HepG2 (cell line): Measurements from ENCODE around the gene KCNAB1. TPM values are rescaled to one million over a fixed set of nuclear protein-coding genes. Genes with fewer than 3 reads are reported as not detected.

Source experiments
- ATRX ChIP-seq: sonication (generic); formaldehyde crosslinking; IDR thresholded peaks from 2 replicates; pipeline ENCODE4 v1.4.0; 2020; ENCODE audit warnings: missing genetic modification reagents, borderline replicate concordance
- FOXP1 ChIP-seq, 2 experiments: fragments of 450-650 bp in 1 of 2; IDR thresholded peaks; 2 replicates each; pipeline ENCODE4 v1.6.1; 2017 to 2018; ENCODE audit warnings: antibody characterized with exemption in 1 of 2
- HMG20A ChIP-seq: IDR thresholded peaks from 2 replicates; pipeline ENCODE4 v1.6.1; 2016; ENCODE audit warnings: borderline replicate concordance
- HMGXB4 ChIP-seq, 2 experiments: sonication (generic) in 1 of 2; formaldehyde crosslinking in 1 of 2; IDR thresholded peaks; 2 replicates each; pipeline versions ENCODE4 v1.4.0 to v1.6.1; 2018 to 2020; ENCODE audit warnings: missing genetic modification reagents in 2 of 2, borderline replicate concordance in 1 of 2, low read depth in 1 of 2, mild to moderate bottlenecking in 1 of 2, missing biosample characterization in 1 of 2
- HOXA3 ChIP-seq: sonication (generic); formaldehyde crosslinking; IDR thresholded peaks from 2 replicates; pipeline ENCODE4 v1.5.0; 2020; ENCODE audit warnings: missing genetic modification reagents
- HOXA9 ChIP-seq: sonication (generic); formaldehyde crosslinking; IDR thresholded peaks from 2 replicates; pipeline ENCODE4 v1.8.1; 2022; ENCODE audit warnings: missing genetic modification reagents, mild to moderate bottlenecking, moderate library complexity, borderline replicate concordance
- PRDM10 ChIP-seq: sonication (generic); formaldehyde crosslinking; IDR thresholded peaks from 2 replicates; pipeline ENCODE4 v1.4.0; 2020; ENCODE audit warnings: low read depth, missing genetic modification reagents
- SMAD3 ChIP-seq: sonication (generic); formaldehyde crosslinking; IDR thresholded peaks from 2 replicates; pipeline ENCODE4 v1.4.0; 2020; ENCODE audit warnings: missing genetic modification reagents
- SRSF1 ChIP-seq: fragments of 200-400 bp; formaldehyde crosslinking; optimal IDR thresholded peaks from 2 replicates; pipeline ENCODE3; 2017; ENCODE audit warnings: mild to moderate bottlenecking, low read depth, low read length, moderate library complexity
- ZBTB49 ChIP-seq: sonication (generic); formaldehyde crosslinking; IDR thresholded peaks from 2 replicates; pipeline ENCODE4 v1.4.0; 2020; ENCODE audit warnings: missing genetic modification reagents, borderline replicate concordance
- ZBTB7A ChIP-seq: sonication (generic); formaldehyde crosslinking; IDR thresholded peaks from 2 replicates; pipeline ENCODE4 v1.8.0; 2022; ENCODE audit warnings: mild to moderate bottlenecking, missing genetic modification reagents
- ZNF280B ChIP-seq: sonication (generic); formaldehyde crosslinking; IDR thresholded peaks from 2 replicates; pipeline ENCODE4 v1.5.0; 2020; ENCODE audit warnings: missing genetic modification reagents, mild to moderate bottlenecking, borderline replicate concordance
- ZNF331 ChIP-seq: sonication (generic); formaldehyde crosslinking; IDR thresholded peaks from 2 replicates; pipeline ENCODE4 v1.4.0; 2020; ENCODE audit warnings: missing genetic modification reagents
- ZNF512B ChIP-seq: sonication (generic); formaldehyde crosslinking; IDR thresholded peaks from 2 replicates; pipeline ENCODE4 v1.5.1; 2020; ENCODE audit warnings: missing genetic modification reagents, mild to moderate bottlenecking, borderline replicate concordance
- ZNF530 ChIP-seq: sonication (generic); formaldehyde crosslinking; IDR thresholded peaks from 2 replicates; pipeline ENCODE4 v1.5.0; 2020; ENCODE audit warnings: low read depth, mild to moderate bottlenecking, missing genetic modification reagents
- ZNF552 ChIP-seq: sonication (generic); formaldehyde crosslinking; IDR thresholded peaks from 2 replicates; pipeline ENCODE4 v1.9.0; 2022; ENCODE audit warnings: missing genetic modification reagents, mild to moderate bottlenecking, borderline replicate concordance
- polyA plus RNA-seq, 8 experiments: library from polyadenylated mRNA; depleted of rRNA in 3 of 8; stranded (reverse) in 7 of 8; unstranded in 1 of 8; fragments of >200 nt; fragmentation: Illumina TruSeq in 4 of 8; extraction: Trizol in 4 of 8; gene quantifications; 2 replicates each; pipeline versions ENCODE4 v1.2.1 to v1.2.3, GENCODE V29; 2011 to 2016; ENCODE audit warnings: low read depth in 4 of 8, missing spikeins in 1 of 8, mixed read lengths in 1 of 8; ENCODE audit not compliant: insufficient read depth in 1 of 8
- total RNA-seq, 5 experiments: library from RNA; depleted of rRNA; stranded (reverse); fragments of >200 nt; fragmentation: Illumina TruSeq; extraction: Trizol; gene quantifications; 2 replicates each; pipeline ENCODE4 v1.2.3, GENCODE V29; 2016; ENCODE audit warnings: low read depth in 1 of 5

The KCNAB1 gene
- total and polyA plus RNA-seq, 2 of the 13 experiments (the other 11 are each of a cell fraction or from before 2014, with no cell fraction given), result not detected

- TF ChIP-seq ZBTB49 (CRISPR knock-in tag) (no peak), ZNF552 (CRISPR knock-in tag) (no peak), ATRX (CRISPR knock-in tag) (no peak), ZBTB7A (CRISPR knock-in tag) (no peak), HMGXB4 (CRISPR knock-in tag; IDR thresholded peaks at IDR 0.05; ENCODE audit: borderline replicate concordance in 1 of 2, low read depth in 1 of 2) (no peak), PRDM10 (no peak), ZNF530 (CRISPR knock-in tag) (no peak), HOXA9 (CRISPR knock-in tag) (no peak), HMG20A (CRISPR knock-in tag) (peak; percentile 61; the same call in 1 of the 2 replicates), FOXP1 (IDR thresholded peaks at IDR 0.05) (no peak), FOXP1 (CRISPR knock-in tag; IDR thresholded peaks at IDR 0.05) (0 out of 2 replicates have a peak, but pooled peaks have one; percentile 36), ZNF512B (CRISPR knock-in tag) (no peak), ZNF280B (CRISPR knock-in tag) (no peak), HOXA3 (CRISPR knock-in tag) (no peak), SRSF1 (no peak), SMAD3 (CRISPR knock-in tag) (no peak), ZNF331 (CRISPR knock-in tag) (peak; percentile 76; the same call in 1 of the 2 replicates)
These were observed 154.4 kb downstream of the KCNAB1 start (continued) for GRCh38 chr3:156274791-156275190.
